Colon (tissue), 2 donors: Measurements from ENCODE around the gene TRMT112.

Experiments
- FAIRE-seq: peaks from 2 replicates; lab custom pipeline; 2012; peaks lifted over from hg19 to GRCh38; lab: Jason Lieb, UNC
- donor health status: control.
- donor health status: control.

Gene TRMT112

GRCh38 chr11:64349404-64349803 lies 32.0 kb upstream of the TRMT112 start:
- FAIRE-seq: no peak

GRCh38 chr11:64349025-64349387 lies 31.6 kb upstream of the TRMT112 start:
- no peak for FAIRE-seq

DNA sequence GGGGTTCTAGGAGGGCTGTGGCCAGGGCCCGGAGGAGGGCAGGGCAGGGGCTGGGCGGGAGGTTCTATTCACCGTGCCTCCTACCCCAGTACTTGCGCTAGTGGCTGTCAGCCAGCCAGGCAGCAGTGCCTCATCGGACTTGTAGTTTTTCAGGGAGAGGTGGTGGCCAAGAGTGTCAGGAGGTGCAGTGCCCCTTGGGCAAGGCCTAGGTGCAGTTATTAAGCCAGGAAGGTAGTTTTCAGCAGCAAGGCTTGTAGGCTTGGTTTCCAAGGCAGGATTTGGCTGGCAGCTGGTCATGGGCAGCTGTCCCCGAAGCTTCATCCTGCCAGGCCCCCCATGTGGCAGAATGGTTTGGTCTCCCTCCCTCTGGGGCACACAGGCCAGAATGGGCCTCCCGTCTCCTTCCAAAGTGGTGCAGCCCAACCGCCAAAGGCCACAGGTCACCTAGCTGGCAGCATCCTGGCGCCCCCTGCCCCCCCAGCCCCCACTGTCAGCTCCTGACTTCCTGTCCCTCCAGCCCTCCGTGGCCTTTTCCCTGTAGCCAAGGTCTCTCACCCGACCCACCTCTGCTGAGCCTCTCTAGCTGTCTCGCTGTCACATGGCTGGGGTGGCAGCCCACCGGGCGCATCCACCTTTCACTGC lies 31.1 kb upstream of the TRMT112 start:
- no peak for FAIRE-seq

GRCh38 chr11:64347193-64347867 lies 30.0 kb upstream of the TRMT112 start:
- no peak for FAIRE-seq

- no peak for FAIRE-seq
Observed at GRCh38 chr11:64344787-64345186, 27.4 kb upstream of the TRMT112 start.

DNA sequence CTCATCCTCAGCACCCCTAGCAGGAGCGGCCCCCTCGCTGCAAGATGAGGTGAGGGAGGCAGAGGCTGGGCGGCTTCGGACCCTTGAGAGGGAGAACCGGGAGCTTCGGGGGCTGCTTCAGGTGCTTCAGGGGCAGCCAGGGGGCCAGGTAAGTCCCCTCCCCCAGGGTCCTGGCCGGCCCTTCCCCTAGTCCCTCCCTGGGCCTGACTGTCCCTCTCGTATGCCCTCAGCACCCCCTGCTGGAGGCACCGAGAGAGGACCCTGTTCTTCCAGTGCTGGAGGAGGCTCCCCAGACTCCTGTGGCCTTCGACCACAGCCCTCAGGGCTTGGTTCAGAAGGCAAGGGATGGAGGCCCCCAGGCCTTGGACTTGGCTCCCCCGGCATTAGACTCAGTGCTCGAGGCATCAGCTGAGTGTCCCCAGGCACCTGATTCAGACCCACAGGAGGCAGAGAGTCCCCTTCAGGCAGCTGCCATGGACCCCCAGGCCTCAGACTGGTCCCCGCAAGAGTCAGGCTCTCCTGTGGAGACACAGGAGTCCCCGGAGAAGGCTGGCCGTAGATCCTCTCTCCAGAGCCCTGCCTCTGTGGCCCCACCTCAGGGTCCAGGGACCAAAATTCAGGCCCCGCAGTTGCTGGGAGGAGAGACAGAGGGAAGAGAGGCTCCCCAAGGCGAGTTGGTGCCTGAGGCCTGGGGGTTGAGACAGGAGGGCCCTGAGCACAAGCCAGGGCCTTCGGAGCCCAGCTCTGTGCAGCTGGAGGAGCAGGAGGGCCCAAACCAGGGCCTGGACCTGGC lies 26.6 kb upstream of the TRMT112 start:
- FAIRE-seq: no peak

- no peak for FAIRE-seq
Observed at GRCh38 chr11:64342869-64343745, 25.7 kb upstream of the TRMT112 start.

- no peak for FAIRE-seq
Observed at GRCh38 chr11:64341851-64342791, 24.8 kb upstream of the TRMT112 start.

GRCh38 chr11:64341429-64341828 lies 24.1 kb upstream of the TRMT112 start:
- no peak for FAIRE-seq

- FAIRE-seq: no peak
Observed at GRCh38 chr11:64340671-64341335, 23.4 kb upstream of the TRMT112 start.

DNA sequence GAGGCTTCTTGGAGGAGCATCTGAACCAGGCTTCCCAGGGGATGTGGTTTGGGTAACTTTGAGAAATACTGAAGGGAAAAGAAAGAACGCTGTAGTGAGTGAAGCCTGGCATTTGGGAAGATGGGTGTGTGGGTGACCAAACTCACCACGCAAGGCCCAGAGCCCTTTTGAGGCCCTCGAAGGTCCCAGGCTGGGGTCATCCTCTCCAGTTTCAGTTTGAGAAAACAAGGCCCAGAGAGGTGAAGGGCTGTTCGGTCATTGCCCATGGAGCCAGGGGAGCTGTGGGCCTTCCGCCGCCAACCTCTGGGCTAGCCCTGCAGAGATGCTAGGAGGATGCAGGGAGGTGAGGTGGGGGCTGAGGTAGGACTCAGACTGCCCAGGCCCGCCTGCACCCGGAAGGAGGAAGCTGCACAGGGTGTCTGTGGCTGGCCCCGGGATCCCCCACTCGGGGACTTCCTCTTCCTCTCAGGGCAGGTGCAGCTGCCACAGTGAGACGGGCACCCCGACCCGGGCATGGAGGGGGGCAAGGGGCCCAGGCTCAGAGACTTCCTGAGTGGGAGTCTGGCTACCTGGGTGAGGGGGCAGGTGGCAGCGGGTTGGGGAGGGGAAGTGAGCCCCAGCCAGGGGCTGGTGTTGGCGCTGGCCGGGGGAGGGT lies 22.5 kb upstream of the TRMT112 start, which contains the start of gene CCDC88B:
Gene CCDC88B, plus strand, starts transcription at position 451 of the 655 bp plus-strand sequence. Its CDS starts 63 bp downstream, at position 514.
- FAIRE-seq: no peak

GRCh38 chr11:64339286-64339685 lies 21.9 kb upstream of the TRMT112 start:
- FAIRE-seq: no peak

GRCh38 chr11:64338716-64339115 lies 21.4 kb upstream of the TRMT112 start:
- FAIRE-seq: no peak

DNA sequence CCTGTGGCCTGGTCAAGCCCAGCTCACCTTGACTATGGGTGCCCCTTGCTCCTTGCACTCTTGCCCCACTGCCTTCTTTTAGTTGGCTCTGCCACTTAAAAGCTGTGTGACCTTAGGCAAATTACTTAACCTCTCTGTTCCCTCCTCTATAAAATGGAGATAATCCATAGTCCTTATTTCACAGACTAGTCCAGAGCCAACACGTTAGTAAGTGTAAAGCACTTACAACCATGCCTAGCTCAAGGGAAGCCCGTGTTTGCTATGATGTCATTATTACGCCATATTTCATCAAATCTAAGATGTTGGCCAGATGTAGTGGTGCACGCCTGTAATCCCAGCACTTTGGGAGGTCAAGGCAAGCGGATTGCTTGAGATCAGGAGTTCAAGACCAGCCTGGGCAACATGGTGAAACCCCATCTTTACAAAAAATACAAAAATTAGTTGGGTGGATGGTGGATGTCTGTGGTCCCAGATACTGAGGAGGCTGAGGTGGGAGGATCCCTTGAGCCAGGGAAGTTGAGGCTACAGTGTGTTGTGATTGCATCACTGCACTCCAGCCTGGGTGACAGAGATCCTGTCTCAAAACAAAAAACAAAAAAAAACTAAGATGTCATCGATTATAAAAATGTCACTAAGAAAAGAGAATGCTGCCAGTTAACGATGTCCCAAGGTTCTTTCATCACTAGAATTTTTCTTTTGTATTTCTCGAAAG lies 20.3 kb upstream of the TRMT112 start:
- no peak for FAIRE-seq

GRCh38 chr11:64334764-64335735 lies 17.7 kb upstream of the TRMT112 start:
- no peak for FAIRE-seq

- FAIRE-seq: no peak
Observed at GRCh38 chr11:64333556-64333955, 16.2 kb upstream of the TRMT112 start.

DNA sequence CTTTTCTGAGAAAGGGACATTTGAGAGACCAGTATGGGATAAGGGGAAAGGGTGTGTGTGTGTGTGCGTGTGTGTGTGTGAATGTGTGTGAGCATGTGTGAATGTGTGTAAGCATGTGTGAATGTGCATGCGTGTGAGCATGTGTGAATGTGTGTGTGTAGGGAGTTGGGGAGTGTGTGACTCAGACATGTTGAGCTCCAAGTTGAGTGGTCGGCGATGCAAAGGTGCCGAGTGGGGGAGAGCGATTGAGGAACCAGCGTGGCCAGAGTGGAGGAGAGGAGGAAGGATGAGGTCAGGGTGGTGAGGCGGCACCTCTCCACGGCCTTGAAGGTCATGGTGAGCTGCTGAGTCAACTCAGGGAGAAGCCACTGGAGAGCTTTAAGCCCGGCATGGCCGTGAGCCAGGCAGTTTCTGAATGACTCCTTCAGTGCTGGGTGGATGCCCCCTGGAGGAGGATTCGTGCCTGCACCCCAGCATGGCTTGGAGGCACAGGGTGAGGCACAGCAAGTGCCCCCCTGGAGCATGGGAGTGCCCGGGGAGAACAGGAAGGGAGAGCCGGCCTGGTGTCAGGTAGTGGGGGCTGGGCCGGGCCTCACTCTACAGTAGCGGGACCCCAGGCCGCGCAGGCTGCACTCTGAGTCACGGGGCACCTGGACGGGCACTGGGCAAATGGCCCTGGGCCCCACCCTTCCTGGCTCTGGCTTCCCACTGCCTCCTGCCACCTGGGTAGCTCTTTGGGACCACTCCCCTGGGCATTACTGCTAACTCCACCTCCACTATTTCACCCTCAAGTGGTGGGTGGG lies 14.4 kb upstream of the TRMT112 start:
- no peak for FAIRE-seq
